KMS-11 (cell line): Measurements from ENCODE around the gene MMAB.

ENCODE experiments used
- H2AFZ ChIP-seq: fragments of 200-600 bp; sonication (generic); 2 replicates; pipeline ENCODE4 v1.6.1; 2016; ENCODE audit warnings: antibody characterized with exemption, mixed run types, low read depth
- H3K27ac ChIP-seq: fragments of 200-600 bp; sonication (generic); 2 replicates; pipeline ENCODE4 v1.6.1; 2016; ENCODE audit warnings: mild to moderate bottlenecking, mixed run types
- H3K27me3 ChIP-seq: fragments of 200-600 bp; sonication (generic); 2 replicates; pipeline ENCODE4 v1.6.1; 2017; ENCODE audit warnings: mild to moderate bottlenecking, low read depth, mixed run types, moderate library complexity; ENCODE audit not compliant: insufficient read depth
- H3K36me3 ChIP-seq: fragments of 200-600 bp; sonication (generic); 2 replicates; pipeline ENCODE4 v1.6.1; 2017; ENCODE audit warnings: mild to moderate bottlenecking, mixed run types; ENCODE audit not compliant: insufficient read depth
- H3K4me1 ChIP-seq: fragments of 200-600 bp; sonication (generic); 2 replicates; pipeline ENCODE4 v1.6.1; 2016; ENCODE audit warnings: mild to moderate bottlenecking, low read depth, mixed run types; ENCODE audit not compliant: poor library complexity, severe bottlenecking
- H3K4me2 ChIP-seq: fragments of 200-600 bp; sonication (generic); 2 replicates; pipeline ENCODE4 v1.7.0; 2016; ENCODE audit warnings: mild to moderate bottlenecking, mixed run types
- H3K4me3 ChIP-seq: fragments of 200-600 bp; sonication (generic); IDR thresholded peaks from 2 replicates; pipeline ENCODE4 v1.6.1; 2017; ENCODE audit warnings: low read depth, low read length, mixed read lengths; ENCODE audit not compliant: insufficient read depth
- H3K79me2 ChIP-seq: fragments of 200-600 bp; sonication (generic); 2 replicates; pipeline ENCODE4 v1.6.1; 2016; ENCODE audit warnings: low read depth, mixed run types; ENCODE audit not compliant: insufficient read depth
- H3K9ac ChIP-seq: fragments of 200-600 bp; sonication (generic); 2 replicates; pipeline ENCODE4 v1.6.1; 2016; ENCODE audit warnings: mild to moderate bottlenecking, mixed run types
- H4K20me1 ChIP-seq: fragments of 200-600 bp; sonication (generic); 2 replicates; pipeline ENCODE4 v1.6.1; 2016; ENCODE audit warnings: mild to moderate bottlenecking, mixed run types; ENCODE audit not compliant: insufficient read depth
- TF ChIP-seq, protein P1 (sequence below): fragments of 200-600 bp; sonication (generic); conservative IDR thresholded peaks from 2 replicates; pipeline ENCODE4 v1.6.1; 2017; ENCODE audit warnings: low read depth, mild to moderate bottlenecking, antibody characterized with exemption, low read length, moderate library complexity, mixed read lengths

Gene MMAB

DNA sequence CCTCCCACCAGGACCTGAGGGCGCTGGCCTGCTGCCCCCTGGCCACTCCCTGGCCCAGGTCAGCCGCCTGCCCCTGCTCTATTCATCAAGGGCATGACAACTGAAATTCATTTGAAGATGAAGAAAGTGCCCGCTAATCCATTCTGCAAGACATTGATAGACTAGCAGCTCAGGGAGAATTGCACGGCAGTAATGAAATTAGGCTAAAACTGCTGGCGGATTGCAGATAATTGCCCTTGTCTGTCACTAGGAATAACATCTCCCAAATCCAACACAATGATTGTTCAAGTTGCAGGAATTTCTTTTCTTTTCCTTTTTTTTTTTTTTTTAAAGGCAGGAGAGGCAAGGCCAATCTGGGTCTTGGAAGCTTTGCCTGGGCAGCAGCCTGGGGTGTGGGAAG lies 44.8 kb upstream of the MMAB start:
- Histone ChIP-seq H3K4me2 (no peak overlapping the region), H3K79me2 (no peaks in the 10 kb centered on the region), H3K9ac (no peak overlapping the region), H3K27ac (no peak overlapping the region), H2AFZ (no peak overlapping the region), H4K20me1 (no peaks in the 10 kb centered on the region), H3K4me1 (no peaks in the 10 kb centered on the region), H3K27me3 (peaks cover 18% of the 10 kb centered on the region), H3K36me3 (no peaks in the 10 kb centered on the region), H3K4me3 (no peak overlapping the region)
- TF ChIP-seq, protein P1, sequence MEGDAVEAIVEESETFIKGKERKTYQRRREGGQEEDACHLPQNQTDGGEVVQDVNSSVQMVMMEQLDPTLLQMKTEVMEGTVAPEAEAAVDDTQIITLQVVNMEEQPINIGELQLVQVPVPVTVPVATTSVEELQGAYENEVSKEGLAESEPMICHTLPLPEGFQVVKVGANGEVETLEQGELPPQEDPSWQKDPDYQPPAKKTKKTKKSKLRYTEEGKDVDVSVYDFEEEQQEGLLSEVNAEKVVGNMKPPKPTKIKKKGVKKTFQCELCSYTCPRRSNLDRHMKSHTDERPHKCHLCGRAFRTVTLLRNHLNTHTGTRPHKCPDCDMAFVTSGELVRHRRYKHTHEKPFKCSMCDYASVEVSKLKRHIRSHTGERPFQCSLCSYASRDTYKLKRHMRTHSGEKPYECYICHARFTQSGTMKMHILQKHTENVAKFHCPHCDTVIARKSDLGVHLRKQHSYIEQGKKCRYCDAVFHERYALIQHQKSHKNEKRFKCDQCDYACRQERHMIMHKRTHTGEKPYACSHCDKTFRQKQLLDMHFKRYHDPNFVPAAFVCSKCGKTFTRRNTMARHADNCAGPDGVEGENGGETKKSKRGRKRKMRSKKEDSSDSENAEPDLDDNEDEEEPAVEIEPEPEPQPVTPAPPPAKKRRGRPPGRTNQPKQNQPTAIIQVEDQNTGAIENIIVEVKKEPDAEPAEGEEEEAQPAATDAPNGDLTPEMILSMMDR = no peak

DNA sequence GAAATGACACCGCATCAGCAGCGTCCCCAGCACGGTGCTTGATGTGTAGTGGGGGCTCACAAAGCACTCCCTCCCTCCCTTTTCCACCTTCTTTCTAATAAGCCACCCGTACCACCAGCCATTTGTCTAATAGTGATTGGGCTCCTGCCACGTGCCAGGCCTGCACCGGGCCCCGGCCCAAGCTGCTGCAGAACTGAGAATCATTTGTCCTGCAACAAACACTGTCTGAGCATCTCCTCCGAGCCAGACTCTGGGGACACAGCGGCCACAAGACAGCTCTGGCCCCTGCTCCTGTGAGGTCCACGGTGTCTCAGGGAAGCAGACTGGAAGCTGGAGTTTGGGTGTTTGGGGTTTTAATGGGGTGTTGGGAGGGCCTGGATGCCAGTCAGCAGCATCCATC lies 44.2 kb upstream of the MMAB start:
- Histone ChIP-seq H3K27ac (no peak overlapping the region), H2AFZ (no peak overlapping the region), H3K4me1 (no peaks in the 10 kb centered on the region), H3K4me3 (no peak overlapping the region), H4K20me1 (no peaks in the 10 kb centered on the region), H3K9ac (no peak overlapping the region), H3K4me2 (no peak overlapping the region), H3K79me2 (no peaks in the 10 kb centered on the region), H3K36me3 (no peaks in the 10 kb centered on the region), H3K27me3 (peaks cover 18% of the 10 kb centered on the region)
- TF ChIP-seq, protein P1 = no peak

DNA sequence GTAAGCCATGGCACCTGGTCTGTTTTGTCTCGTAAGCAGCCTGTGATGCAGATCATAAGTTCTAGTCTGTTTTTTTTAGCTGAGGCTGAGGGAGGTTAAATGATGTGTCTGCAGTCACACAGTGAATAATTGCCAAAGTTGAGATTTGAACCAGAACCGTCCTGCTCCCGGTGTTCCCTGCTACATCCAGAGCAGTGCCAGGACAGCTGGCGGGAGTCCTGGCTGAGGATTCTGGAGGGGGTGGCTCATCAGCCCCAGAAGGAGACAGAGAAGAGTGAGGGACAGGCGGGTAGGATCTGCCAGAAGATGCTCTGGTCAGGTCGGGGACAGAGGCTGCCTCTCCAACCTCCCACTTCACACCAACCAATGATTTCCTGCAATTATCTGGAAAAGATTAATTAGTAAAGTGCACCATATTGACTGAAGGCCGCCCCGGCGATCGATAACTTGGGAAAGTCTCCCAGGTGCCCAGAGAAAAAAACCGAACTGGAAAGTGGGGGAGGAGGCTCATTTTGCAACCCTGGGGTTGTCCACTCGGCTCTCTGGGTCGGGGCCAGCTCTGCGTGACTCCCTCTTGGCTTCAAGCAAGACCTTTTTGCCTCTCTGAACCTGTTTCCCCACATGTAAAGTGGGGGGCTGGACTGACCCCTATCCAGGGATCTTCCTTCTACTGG lies 42.4 kb upstream of the MMAB start:
- TF ChIP-seq, protein P1 = no peak
- H3K9ac ChIP-seq = no peak overlapping the region
- H3K27ac ChIP-seq = no peak overlapping the region
- H3K79me2 ChIP-seq = no peaks in the 10 kb centered on the region
- no peaks in the 10 kb centered on the region for H3K4me1 ChIP-seq
- no peaks in the 10 kb centered on the region for H4K20me1 ChIP-seq
- H2AFZ ChIP-seq = no peak overlapping the region
- no peaks in the 10 kb centered on the region for H3K36me3 ChIP-seq
- peaks cover 18% of the 10 kb centered on the region for H3K27me3 ChIP-seq
- H3K4me2 ChIP-seq = no peak overlapping the region
- no peak overlapping the region for H3K4me3 ChIP-seq

DNA sequence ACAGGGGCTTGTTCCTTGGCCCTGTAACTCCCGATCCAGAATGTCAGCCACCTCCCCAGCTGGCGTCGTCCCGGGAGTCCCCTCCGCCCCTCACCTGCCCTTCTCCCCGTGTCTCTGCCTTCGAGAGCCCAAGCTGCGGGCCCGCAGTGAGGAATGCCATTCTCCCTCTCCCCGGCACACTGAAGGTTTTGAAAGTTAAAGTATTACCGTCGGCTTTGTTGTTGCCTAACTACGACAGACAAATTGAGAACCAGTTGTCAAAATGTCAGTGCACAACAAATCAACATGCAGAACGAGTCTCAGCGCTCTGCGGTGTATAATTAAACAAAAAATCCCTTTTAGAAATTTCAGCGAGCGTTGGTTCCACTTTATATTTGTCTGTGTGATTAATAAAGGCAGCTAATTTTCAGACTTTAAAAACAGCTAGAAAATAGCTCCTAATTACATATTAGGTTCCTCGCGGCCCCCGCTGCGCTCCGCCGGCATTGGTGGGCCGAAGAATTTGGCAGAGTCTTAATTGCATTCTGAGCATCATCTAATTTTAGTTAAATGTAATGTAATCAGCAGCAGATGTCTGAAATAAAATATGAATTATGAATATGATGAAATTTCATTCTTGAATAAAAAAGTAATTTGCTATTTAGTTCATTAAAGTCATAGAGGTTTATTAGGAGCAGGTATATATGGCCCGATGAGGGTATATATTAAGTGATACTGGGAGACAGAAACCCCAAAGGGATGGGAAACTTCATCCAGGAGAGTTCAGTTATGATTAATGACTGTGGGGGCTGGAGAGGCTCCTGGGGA lies 40.5 kb upstream of the MMAB start:
- Histone ChIP-seq H3K36me3 (no peaks in the 10 kb centered on the region), H3K4me2 (no peak overlapping the region), H3K9ac (no peak overlapping the region), H3K27me3 (peaks cover 18% of the 10 kb centered on the region), H3K79me2 (no peaks in the 10 kb centered on the region), H4K20me1 (no peaks in the 10 kb centered on the region), H3K4me1 (no peaks in the 10 kb centered on the region), H2AFZ (no peak overlapping the region), H3K27ac (no peak overlapping the region), H3K4me3 (no peak overlapping the region)
- TF ChIP-seq, protein P1 = no peak
